Measurements from ENCODE around the gene SLC16A10.

SLC16A10 gene

GRCh38 chr6:111254004-111254778 is 166.9 kb downstream of the SLC16A10 start:
- no peak for TF ChIP-seq POLR2AphosphoS5 (IDR thresholded peaks at IDR 0.05; ENCODE audit: low read depth, low read length)
- no peak for TF ChIP-seq REST (IDR thresholded peaks at IDR 0.05; ENCODE audit: insufficient read depth in 1 of 2, low read depth in 2 of 2, low read length in 2 of 2)
- no peak for TF ChIP-seq TAF1 (IDR thresholded peaks at IDR 0.05; ENCODE audit: borderline replicate concordance, insufficient read depth, low read length)
- TF ChIP-seq FOXP2 (optimal IDR thresholded peaks at IDR 0.05; ENCODE audit: borderline replicate concordance, extremely low read depth, extremely low read length, insufficient read depth), result no peak
- TF ChIP-seq SIN3A (IDR thresholded peaks at IDR 0.05; ENCODE audit: borderline replicate concordance, insufficient read depth, low read length), result no peak

GRCh38 chr6:111254779-111255166 is 167.5 kb downstream of the SLC16A10 start:
- no peak for TF ChIP-seq POLR2AphosphoS5 (IDR thresholded peaks at IDR 0.05; ENCODE audit: low read depth, low read length)
- no peak for TF ChIP-seq TAF1 (IDR thresholded peaks at IDR 0.05; ENCODE audit: borderline replicate concordance, insufficient read depth, low read length)
- no peak for TF ChIP-seq SIN3A (IDR thresholded peaks at IDR 0.05; ENCODE audit: borderline replicate concordance, insufficient read depth, low read length)
- TF ChIP-seq REST (IDR thresholded peaks at IDR 0.05; ENCODE audit: insufficient read depth in 1 of 2, low read depth in 2 of 2, low read length in 2 of 2), result no peak
- no peak for TF ChIP-seq FOXP2 (optimal IDR thresholded peaks at IDR 0.05; ENCODE audit: borderline replicate concordance, extremely low read depth, extremely low read length, insufficient read depth)

- TF ChIP-seq TAF1 (IDR thresholded peaks at IDR 0.05; ENCODE audit: borderline replicate concordance, insufficient read depth, low read length) (no peak), REST (IDR thresholded peaks at IDR 0.05; ENCODE audit: insufficient read depth in 1 of 2, low read depth in 2 of 2, low read length in 2 of 2) (no peak), POLR2AphosphoS5 (IDR thresholded peaks at IDR 0.05; ENCODE audit: low read depth, low read length) (no peak), SIN3A (IDR thresholded peaks at IDR 0.05; ENCODE audit: borderline replicate concordance, insufficient read depth, low read length) (no peak), FOXP2 (optimal IDR thresholded peaks at IDR 0.05; ENCODE audit: borderline replicate concordance, extremely low read depth, extremely low read length, insufficient read depth) (no peak)
These were observed 169.3 kb downstream of the SLC16A10 start for GRCh38 chr6:111256646-111257045.

GRCh38 chr6:111258010-111258409 is 170.7 kb downstream of the SLC16A10 start:
- no peak for TF ChIP-seq FOXP2 (optimal IDR thresholded peaks at IDR 0.05; ENCODE audit: borderline replicate concordance, extremely low read depth, extremely low read length, insufficient read depth)
- TF ChIP-seq POLR2AphosphoS5 (IDR thresholded peaks at IDR 0.05; ENCODE audit: low read depth, low read length), result no peak
- TF ChIP-seq SIN3A (IDR thresholded peaks at IDR 0.05; ENCODE audit: borderline replicate concordance, insufficient read depth, low read length), result no peak
- TF ChIP-seq REST (IDR thresholded peaks at IDR 0.05; ENCODE audit: insufficient read depth in 1 of 2, low read depth in 2 of 2, low read length in 2 of 2), result no peak
- TF ChIP-seq TAF1 (IDR thresholded peaks at IDR 0.05; ENCODE audit: borderline replicate concordance, insufficient read depth, low read length), result no peak
